Measurements from ENCODE around the gene OR52A5.
"Not testable (repeated sequence)": the region's sequence is repeated elsewhere in the genome, so short reads cannot be mapped to it uniquely, and the experiment has no call there.

OR52A5 gene

GRCh38 chr11:5153574-5154431, 15.6 kb upstream of the OR52A5 start:
- CTCF ChIA-PET = no interaction called here
- POLR2A ChIA-PET = no interaction called here
- no peak for DNase-seq (ENCODE audit: extremely low spot score)
- TF ChIP-seq CTBP1 (IDR thresholded peaks at IDR 0.05; ENCODE audit: borderline replicate concordance) = no peak
- no peak for TF ChIP-seq FOXM1 (IDR thresholded peaks at IDR 0.05; ENCODE audit: borderline replicate concordance)
- no peak for TF ChIP-seq FOXK2 (IDR thresholded peaks at IDR 0.05)
- no peak for TF ChIP-seq ZNF384 (IDR thresholded peaks at IDR 0.05)
- TF ChIP-seq FOXA1 (IDR thresholded peaks at IDR 0.05) = no peak
- TF ChIP-seq ARNT (IDR thresholded peaks at IDR 0.05) = no peak
- TF ChIP-seq HDGF (IDR thresholded peaks at IDR 0.05; ENCODE audit: borderline replicate concordance) = no peak
- TF ChIP-seq L3MBTL2 (conservative IDR thresholded peaks at IDR 0.05) = no peak
- TF ChIP-seq ELF4 (IDR thresholded peaks at IDR 0.05) = no peak
- TF ChIP-seq SP1 (IDR thresholded peaks at IDR 0.05) = no peak
- no peak for TF ChIP-seq SUZ12 (IDR thresholded peaks at IDR 0.05)
- TF ChIP-seq BHLHE40 (IDR thresholded peaks at IDR 0.05; ENCODE audit: borderline replicate concordance) = no peak
- TF ChIP-seq TARDBP (IDR thresholded peaks at IDR 0.05) = no peak
- no peak for TF ChIP-seq PKNOX1 (IDR thresholded peaks at IDR 0.05)
- no peak for TF ChIP-seq LEF1 (IDR thresholded peaks at IDR 0.05; ENCODE audit: borderline replicate concordance)
- no peak for TF ChIP-seq NFRKB (IDR thresholded peaks at IDR 0.05)

GRCh38 chr11:5151713-5152153, 13.6 kb upstream of the OR52A5 start:
- DNase-seq (ENCODE audit: extremely low spot score) = no peak
- POLR2A ChIA-PET = no interaction called here
- no peak for TF ChIP-seq BHLHE40 (IDR thresholded peaks at IDR 0.05; ENCODE audit: borderline replicate concordance)
- TF ChIP-seq NFRKB (IDR thresholded peaks at IDR 0.05) = no peak
- no peak for TF ChIP-seq PKNOX1 (IDR thresholded peaks at IDR 0.05)
- no peak for TF ChIP-seq TARDBP (IDR thresholded peaks at IDR 0.05)
- TF ChIP-seq FOXM1 (IDR thresholded peaks at IDR 0.05; ENCODE audit: borderline replicate concordance) = no peak
- no peak for TF ChIP-seq FOXK2 (IDR thresholded peaks at IDR 0.05)
- no peak for TF ChIP-seq HDGF (IDR thresholded peaks at IDR 0.05; ENCODE audit: borderline replicate concordance)
- no peak for TF ChIP-seq ZNF384 (IDR thresholded peaks at IDR 0.05)
- no peak for TF ChIP-seq ARNT (IDR thresholded peaks at IDR 0.05)
- TF ChIP-seq L3MBTL2 (conservative IDR thresholded peaks at IDR 0.05) = no peak
- no peak for TF ChIP-seq SUZ12 (IDR thresholded peaks at IDR 0.05)
- no peak for TF ChIP-seq ELF4 (IDR thresholded peaks at IDR 0.05)
- CTCF ChIA-PET = no interaction called here

- CTCF ChIA-PET, POLR2A ChIA-PET: not testable (repeated sequence)
Observed at GRCh38 chr11:5144206-5144605, 6.0 kb upstream of the OR52A5 start.

GRCh38 chr11:5137014-5137413, 1.1 kb downstream of the OR52A5 start:
- ChIA-PET POLR2A (no interaction called here), CTCF (no interaction called here)
- TF ChIP-seq ARNT (IDR thresholded peaks at IDR 0.05) = no peak
- TF ChIP-seq ELF4 (IDR thresholded peaks at IDR 0.05) = no peak
- TF ChIP-seq FOXK2 (IDR thresholded peaks at IDR 0.05) = no peak
- TF ChIP-seq SUZ12 (IDR thresholded peaks at IDR 0.05) = no peak
- TF ChIP-seq FOXM1 (IDR thresholded peaks at IDR 0.05; ENCODE audit: borderline replicate concordance) = no peak
- no peak for TF ChIP-seq FOXA1 (IDR thresholded peaks at IDR 0.05)
- TF ChIP-seq L3MBTL2 (conservative IDR thresholded peaks at IDR 0.05) = no peak
- TF ChIP-seq HDGF (IDR thresholded peaks at IDR 0.05; ENCODE audit: borderline replicate concordance) = no peak
- DNase-seq (ENCODE audit: extremely low spot score) = no peak

More at GRCh38 chr11:5144206-5144605, 6.0 kb upstream of the OR52A5 start:
- DNase-seq (ENCODE audit: extremely low spot score) = not testable (repeated sequence)

- DNase-seq (ENCODE audit: extremely low spot score) = no peak
- POLR2A ChIA-PET = no interaction called here
- CTCF ChIA-PET = no interaction called here
- TF ChIP-seq SP1 (IDR thresholded peaks at IDR 0.05) (no peak), TARDBP (IDR thresholded peaks at IDR 0.05) (no peak), L3MBTL2 (conservative IDR thresholded peaks at IDR 0.05) (no peak), NFRKB (IDR thresholded peaks at IDR 0.05) (no peak), BHLHE40 (IDR thresholded peaks at IDR 0.05; ENCODE audit: borderline replicate concordance) (no peak), FOXA1 (IDR thresholded peaks at IDR 0.05) (no peak), SUZ12 (IDR thresholded peaks at IDR 0.05) (no peak)
Observed at GRCh38 chr11:5136261-5136660, 1.9 kb downstream of the OR52A5 start.

- CTCF ChIA-PET = no interaction called here
- POLR2A ChIA-PET = no interaction called here
- no peak for TF ChIP-seq L3MBTL2 (conservative IDR thresholded peaks at IDR 0.05)
- TF ChIP-seq NFRKB (IDR thresholded peaks at IDR 0.05) = no peak
- no peak for TF ChIP-seq FOXA1 (IDR thresholded peaks at IDR 0.05)
- no peak for TF ChIP-seq ARNT (IDR thresholded peaks at IDR 0.05)
- no peak for DNase-seq (ENCODE audit: extremely low spot score)
Observed at GRCh38 chr11:5131584-5132335, 6.4 kb downstream of the OR52A5 start.

- ChIA-PET POLR2A (no interaction called here), CTCF (no interaction called here)
- DNase-seq (ENCODE audit: extremely low spot score) = no peak
- TF ChIP-seq PKNOX1 (IDR thresholded peaks at IDR 0.05) (no peak), BHLHE40 (IDR thresholded peaks at IDR 0.05; ENCODE audit: borderline replicate concordance) (no peak), SP1 (IDR thresholded peaks at IDR 0.05) (no peak), CTBP1 (IDR thresholded peaks at IDR 0.05; ENCODE audit: borderline replicate concordance) (no peak), L3MBTL2 (conservative IDR thresholded peaks at IDR 0.05) (no peak), ZNF384 (IDR thresholded peaks at IDR 0.05) (no peak), FOXA1 (IDR thresholded peaks at IDR 0.05) (no peak), FOXM1 (IDR thresholded peaks at IDR 0.05; ENCODE audit: borderline replicate concordance) (no peak), SUZ12 (IDR thresholded peaks at IDR 0.05) (no peak), ELF4 (IDR thresholded peaks at IDR 0.05) (no peak), NFRKB (IDR thresholded peaks at IDR 0.05) (no peak), ARNT (IDR thresholded peaks at IDR 0.05) (no peak)
Observed at GRCh38 chr11:5129457-5129877, 8.7 kb downstream of the OR52A5 start.

Data from HEK293T (cell line).